HG02970 (cell line): ENCODE measurements around the gene GALNT18.

ENCODE experiments used
- ATAC-seq: cut with Tn5 transposase; IDR thresholded peaks from one replicate; pipeline ENCODE4 v1.9.1; 2021; ENCODE audit warnings: mild to moderate bottlenecking, moderate library complexity, moderate number of reproducible peaks; ENCODE audit not compliant: unreplicated experiment, low FRiP score

GALNT18 gene

DNA sequence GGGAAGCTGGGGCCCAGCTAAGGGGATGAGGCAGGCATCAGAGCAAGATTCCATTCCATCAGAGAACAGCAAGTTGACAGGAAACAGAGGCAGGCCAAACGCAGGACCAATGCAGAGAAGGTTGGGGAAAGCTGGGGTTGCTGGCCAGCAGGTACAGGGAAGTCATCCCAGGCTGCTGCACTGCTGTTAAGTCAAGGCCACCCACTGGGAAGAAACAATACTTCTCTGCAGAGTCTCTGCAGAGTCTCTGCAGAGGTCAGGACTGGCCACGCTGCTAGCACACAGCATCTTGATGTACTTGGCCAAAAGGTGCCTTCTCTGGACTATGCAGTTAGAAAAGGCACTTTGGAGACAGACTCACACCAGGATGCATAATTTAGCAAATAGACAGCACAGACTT is 200.3 kb downstream of the GALNT18 start:
- ATAC-seq = no peak

DNA sequence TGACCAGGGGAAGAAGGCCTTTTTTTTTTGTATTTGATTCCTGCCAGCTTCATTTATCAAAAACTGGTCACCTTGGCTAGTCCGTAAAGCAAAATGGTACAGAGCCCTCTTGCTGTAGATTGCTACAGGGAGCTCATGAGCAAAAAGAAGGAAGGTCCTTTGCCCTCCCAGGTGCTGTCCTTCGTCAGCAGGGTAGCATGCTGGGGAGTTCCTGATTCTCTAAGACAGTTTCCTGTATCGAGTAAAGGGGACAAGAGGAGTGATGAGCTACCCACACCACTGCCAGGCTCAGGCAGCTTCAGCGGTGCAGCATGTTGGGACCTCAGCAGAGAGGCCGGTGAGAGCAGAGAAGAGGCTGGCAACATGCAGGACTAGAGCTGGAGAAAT is 200.9 kb downstream of the GALNT18 start:
- no peak for ATAC-seq

DNA sequence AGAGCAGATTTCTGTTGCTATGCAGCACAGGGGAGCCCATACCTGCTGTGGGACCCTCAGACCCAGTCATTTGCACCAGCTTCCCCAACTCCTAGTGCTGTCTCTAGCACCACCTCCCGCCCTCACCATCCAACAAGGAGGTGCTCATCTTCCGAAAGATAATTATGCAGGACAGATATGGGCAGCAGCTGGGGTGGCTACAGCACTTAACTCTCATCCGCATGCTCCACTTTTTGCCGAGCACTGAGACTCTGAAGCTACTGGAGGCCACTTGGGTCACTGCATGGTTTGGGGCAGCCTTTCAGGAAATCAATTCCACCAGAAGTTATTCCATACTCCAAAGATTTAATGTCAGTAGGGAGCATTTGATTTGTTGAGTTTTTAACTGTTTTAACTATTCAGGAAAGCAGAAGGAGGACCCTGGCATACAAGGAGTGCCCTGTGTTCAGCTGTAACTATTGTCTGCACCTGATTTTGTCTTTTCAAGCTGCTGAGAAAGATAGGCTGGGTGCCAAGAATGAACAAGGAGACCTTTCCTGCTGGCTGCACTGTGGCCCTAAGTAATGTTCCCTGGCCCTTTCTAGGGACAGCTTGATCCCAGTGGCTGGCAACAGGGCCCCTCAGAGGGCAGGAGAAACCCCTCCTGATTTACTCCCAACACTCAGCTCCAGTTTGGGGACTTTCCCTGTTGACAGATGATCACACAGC is 201.5 kb downstream of the GALNT18 start:
- ATAC-seq = no peak

DNA sequence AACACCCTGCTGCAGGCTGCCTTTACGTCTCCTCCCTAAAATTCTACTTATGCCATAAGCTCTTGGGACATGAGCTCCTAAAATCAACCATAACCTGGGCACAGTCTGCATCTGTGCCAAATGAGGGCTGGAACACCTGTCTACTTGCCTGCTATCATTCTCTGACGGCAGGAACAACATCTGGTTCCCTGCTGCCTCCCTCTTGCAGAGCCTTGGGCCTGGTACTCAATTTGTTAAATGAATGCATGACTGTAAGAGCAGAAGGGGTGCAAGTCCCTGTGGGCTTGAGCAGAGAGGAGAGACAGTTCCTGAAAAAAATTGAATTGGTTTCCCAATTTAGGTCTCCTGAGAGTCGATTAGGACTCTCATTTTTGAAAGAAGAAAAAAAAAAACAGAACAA is 202.1 kb downstream of the GALNT18 start:
- ATAC-seq = no peak

DNA sequence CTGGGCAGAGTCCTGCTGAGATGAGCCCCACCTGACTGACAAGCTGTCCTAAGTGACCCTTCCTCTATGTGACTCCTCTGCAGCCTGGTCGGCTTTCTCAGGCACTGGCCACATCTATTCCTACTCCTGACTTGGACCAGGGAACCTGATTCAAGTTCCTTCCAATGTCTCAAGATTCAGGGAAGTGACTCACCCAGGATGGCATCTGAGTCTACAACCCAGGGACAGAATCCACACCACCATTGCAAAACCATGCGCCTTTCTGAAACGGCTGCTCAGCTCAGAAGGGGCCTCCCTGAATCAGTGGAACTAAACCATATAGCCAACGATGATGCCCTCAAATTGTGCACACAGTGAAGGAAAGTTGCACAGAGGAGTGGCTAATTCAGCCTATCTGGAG is 204.9 kb downstream of the GALNT18 start:
- ATAC-seq = no peak

DNA sequence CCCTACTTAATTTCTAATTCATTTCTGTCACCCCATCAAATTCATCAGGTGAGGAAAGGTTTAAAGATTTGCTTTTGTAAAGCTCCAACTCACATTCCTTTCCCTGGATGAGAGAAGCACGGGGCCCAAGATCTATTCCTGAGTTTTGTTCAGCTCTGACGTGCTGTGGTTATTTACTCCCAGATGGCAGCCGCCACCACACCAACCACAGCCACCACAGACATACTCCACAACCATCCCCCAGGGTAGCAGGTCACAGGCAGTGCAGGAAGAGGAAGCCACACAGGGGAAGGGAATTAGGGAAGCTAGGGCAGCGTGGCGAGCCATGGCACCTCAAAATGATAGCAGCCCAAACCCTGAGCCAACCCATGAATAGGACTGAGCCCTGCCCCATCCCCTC is 205.3 kb downstream of the GALNT18 start:
- no peak for ATAC-seq

DNA sequence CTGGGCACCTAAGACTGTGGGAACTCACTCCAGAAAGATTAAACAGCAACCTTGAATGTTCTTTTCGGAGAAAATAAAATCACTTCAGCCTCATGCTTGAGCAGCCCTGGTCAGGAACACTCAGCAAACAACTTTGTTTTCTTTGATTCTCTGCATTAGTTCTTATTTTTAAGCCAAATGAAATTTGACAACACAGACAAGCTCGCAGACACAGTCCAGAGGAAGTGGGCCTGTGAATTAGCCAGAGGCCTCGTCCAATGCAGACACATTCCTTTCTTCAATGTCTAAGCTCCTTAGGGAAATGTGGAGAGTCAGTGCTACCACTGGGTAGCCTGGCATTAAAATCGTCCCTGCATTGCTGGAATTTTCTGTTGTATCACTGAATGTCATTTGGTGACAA is 205.9 kb downstream of the GALNT18 start:
- ATAC-seq = no peak

DNA sequence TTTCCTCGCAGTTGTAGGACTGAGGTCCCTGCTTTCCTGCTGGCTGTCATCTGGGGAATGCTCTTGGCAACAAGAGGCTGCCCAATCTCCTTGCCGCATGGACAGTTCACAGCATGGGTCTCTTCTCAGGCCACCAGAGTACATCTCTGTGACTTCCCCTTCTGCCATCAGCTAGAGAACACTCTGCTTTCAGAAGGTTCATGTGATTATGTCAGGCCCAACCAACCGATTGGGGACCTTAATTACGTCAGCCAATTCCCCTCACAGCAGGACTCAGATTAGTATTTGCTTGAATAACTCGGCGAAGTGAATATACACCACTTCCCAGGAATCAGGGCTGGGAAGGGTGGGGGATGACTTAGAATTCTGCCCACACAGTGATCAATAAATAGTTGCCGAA is 206.8 kb downstream of the GALNT18 start:
- no peak for ATAC-seq

DNA sequence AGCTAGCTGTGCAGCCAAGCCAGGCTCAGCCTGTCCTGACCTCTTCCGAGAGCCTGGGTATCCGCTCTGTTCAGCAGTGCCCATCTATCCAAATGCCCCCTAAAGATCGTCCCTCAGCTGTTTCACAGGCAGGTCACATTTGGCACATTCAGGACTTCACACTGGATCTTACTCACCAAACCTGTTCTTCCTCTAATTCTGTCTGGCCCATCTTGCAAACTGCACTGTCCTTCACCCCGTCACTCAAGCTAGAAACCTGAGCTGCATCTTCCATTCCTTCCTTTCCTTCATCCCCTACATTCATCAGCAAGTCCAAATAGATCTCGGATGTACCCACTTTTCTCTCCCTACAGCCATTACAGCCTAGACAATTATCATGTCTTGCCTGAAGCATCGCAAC is 208.0 kb downstream of the GALNT18 start:
- ATAC-seq = no peak

DNA sequence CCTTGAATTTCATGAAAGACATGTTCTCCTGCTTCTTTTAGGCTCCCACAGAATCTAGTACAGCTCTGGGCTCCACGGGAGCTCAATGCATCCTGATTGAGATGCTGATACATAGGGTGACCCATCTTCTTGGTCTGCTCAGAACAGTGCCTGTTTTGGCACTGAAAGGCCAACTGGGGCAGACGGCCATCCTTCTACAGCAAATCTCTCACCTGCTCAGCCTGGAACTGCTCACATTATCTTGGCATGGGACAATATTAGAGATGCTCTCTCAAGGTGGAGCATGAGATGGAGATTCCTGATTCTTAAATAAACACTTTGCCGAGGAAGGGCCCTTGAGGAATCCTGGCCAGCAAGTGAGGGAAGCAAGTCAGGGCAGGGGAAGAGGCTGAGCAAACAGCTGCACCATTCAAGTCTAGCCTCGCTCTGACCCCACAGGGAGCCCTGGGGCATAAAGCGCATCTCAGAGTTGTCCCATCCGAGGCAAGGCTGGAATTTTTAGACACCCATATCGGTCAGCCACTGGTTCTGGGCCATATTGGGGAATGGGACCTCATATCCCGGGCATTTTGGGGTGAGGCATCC is 210.3 kb downstream of the GALNT18 start:
- no peak for ATAC-seq

DNA sequence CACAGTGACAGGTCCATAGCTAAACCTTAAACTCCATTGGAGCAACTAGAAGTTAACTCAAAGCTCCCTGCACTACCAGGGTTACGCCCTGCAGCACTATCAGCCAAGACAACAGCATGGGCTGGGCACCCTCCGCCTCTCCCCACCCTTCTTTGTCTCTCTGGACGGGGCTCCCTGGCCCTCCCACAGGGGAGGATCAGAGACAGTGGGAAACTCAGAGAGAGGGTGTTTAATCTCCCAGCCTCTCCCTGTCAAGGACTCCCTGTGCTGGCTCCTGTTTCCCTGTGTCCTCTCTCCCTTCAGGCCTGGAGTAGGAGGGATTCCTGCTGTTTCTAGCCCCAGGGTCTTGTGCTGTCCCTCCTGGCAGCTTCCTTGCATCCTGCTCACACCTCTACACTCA is 211.9 kb downstream of the GALNT18 start:
- no peak for ATAC-seq

DNA sequence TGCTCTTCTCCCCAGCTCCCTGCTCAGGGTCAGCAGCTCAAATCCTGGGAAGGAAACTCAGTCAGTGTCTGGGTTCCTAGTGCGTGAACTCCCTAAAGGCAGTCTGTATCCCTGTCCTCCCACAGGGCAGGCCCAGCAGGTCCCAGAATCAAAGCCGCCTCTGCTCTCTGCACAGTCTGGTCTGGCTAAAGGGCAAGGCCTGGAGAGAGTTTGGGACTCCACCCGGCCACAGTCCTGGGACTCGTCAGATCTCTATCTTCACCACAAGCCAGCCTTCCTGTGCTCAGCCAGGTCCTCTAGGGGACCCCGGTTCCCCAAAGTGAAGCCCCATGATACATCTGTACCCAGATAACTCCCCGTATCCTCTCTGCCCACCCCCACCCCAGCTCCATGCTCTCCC is 212.6 kb downstream of the GALNT18 start:
- ATAC-seq = no peak

DNA sequence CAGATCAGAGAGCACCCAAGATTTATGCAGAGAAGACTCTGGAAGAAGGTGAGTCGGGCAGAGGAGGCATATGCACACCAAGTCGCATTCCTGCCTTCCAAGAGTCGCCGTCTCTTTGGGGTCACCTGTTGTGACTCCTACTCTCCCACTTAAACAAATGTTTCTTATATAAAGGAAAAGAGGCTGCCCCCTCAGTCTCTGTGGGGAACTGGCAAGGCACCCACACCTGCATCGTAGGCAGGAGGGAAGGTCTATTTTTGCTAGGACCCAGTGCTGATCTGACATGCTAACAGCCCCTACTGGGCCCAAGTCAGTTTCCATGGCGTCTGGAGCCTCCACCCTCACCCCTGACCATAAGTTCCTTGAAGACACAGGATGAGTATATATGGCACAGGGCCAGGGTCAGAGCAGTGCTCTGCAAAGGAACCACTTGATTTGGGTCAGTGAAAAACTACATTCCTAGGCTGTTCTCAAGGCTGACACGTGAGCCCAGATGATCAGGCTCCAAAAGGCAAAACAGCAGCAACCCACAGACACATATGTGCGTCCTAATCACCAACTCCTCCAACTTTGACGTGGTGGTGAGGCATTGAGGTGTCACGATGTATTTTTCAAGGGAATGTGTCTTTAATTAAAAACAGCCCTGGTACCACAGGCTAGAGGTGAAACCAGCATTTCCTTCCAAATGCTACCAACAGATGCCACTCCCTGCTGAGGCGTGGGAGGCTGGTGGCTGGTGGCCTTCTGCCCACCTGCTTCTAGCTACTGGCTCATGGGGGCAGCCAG is 213.2 kb downstream of the GALNT18 start:
- no peak for ATAC-seq

DNA sequence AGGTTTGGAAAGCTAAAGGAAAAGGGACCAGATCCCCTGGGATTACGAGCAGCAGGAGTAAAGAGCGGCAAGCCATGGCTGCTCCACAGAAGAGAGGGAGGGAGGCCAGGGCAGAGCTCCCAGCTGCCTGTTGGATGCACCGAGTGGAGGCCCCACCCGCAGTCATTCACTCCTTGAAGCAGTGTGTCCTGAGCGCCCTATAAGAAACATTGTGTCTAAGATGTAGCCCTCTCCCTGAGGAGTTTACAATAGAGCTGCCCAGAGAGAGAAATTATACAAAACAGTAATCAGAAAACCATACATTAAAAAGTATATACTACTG is 214.1 kb downstream of the GALNT18 start:
- no peak for ATAC-seq

DNA sequence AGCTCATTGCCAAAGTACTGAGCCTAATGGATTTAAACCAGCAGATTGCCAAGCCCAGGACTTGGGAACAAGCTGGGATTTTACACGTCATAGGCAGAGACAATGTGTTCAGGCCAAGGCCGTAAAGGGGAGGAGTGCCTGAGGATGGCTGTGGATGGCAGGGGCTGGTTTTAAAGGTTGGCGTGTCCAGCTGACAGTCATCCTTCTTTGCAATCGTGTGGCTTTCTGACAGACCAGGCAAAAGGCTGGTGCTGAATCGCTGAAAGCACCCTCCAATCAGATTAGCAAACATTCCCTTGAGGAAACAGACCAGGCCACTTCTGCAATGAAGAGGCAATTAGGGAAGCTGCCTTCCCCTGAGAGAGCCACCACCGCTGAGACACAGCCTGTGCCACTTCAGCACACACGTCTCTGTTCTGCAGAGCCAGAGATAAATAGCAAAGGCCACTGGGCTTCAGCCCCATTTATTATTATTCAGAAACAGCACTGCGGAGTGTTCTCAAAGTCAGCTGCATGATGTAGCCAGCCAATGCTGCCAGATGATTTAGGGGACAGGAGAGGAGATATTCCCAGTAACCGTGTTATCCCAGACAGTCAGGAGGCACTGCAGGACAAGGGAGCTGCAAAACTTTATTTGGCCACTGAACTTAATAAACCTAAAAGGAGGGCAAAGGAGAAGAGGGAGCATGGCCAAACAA is 214.6 kb downstream of the GALNT18 start:
- no peak for ATAC-seq

DNA sequence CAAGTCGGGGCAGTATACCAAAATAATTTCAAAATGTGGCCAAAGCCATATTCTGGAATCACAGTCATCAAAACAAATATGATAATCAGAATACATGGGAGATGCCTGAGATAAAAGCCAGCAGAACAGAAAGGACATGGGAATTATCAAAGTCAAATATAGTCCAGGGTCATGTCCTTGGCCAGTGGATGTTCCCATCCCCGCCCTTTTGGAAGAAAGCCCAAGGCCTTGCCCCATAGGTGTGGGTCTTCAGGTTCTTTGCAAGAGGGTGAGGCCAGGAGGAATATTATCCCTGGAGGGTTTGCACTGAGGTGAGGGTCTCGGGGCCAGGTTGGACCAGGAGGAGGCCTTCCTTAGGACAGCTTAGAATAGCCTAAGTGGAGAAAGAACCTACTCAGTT is 215.2 kb downstream of the GALNT18 start:
- no peak for ATAC-seq

DNA sequence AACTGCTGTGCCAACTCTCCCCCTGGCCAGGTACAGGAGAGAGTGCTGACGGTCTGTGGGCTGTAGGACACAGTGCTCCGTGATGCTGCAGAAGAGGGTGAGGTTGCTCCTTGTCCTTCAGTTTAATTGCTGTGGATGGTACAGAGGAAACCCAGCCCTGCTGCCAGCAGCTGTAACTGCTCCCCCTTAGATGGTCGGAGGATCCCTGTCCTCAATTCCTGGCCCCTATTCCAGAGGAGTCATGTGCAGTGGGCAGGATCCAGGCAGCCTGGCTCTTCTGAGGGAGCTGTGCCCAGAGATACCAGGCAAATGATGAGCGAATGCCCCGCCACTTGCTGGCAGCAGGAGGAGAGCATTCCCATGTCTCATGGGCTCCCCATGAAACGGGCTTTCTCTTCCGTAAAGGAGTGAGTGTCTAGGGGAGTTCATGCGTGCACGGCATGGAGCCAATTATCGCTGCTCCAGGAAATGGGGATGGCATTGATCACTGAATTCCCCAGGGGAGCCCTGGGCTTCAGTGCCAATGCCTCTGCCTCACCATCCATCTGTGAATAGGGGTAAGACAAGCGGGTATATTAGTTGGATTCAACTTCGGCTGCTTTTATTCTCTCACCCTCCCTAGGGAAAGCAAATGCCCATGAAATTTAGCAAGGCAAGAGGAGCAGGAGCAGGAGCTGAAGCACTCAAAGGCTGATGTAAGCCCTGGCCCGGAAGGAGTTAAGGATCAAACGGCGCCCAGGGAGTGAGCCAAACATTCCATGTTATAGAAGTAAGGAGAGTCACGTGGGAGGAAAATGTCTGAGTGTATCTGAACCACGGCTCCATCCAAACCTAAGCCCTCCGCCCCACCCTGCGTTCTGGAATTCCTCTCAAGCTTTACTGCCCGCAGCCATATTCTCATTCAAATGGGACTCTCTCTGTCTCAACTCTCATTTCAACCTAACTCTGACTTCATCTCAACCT is 217.8 kb downstream of the GALNT18 start:
- no peak for ATAC-seq

DNA sequence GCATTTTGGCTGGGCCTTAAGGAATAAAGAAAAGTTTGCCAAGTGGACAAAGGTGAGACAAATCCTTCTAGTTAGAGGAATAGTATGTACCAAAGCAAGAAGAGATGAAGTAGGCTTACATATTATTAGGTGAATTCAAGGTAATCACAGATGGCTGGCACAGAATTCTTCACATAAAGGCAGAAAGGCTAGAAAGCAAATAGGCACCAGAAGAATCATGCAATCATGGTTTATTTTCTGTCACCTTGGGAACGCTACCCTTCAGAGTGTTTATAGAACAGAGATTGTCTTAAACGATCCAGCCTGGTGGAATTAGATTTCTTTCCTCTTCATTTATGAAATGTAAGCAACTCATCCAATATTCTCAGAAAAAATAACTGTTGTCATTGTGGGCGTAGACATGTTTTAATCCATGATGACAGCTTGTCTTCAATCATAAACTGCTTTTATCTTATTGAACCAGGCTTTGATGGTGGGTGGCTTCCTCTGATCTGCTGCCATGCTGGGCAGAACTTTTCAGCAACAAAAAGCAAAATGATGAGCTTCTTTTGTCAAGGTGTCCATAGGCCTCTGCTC is 219.8 kb downstream of the GALNT18 start:
- no peak for ATAC-seq

DNA sequence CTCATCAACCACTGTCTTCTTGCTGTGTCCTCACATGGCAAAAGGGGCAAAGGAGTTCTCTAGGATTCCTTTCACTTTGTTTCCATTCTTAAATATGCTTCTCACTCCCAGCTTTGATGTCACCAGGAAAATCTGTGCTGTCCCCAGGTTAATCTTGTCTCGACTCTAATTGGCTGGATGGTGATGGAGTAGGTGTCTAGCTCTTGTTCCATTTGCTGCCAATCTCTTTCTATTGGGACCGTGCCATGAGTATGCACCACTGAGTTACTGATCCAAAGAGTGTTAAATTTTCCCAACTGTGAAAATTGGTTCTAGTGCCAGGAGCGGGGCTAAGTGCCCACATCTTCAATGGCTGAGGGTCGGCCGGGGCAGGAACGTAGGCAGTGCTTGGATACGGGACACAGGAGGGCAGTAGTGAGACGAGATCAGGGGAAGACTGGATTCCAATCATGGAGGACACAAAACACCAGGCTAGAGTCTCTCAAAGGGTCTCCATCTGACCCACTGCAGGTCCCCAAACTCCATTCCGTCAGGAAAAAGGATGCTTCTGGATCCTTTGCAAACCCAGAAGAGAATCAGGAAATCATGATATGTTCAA is 221.1 kb downstream of the GALNT18 start:
- no peak for ATAC-seq

DNA sequence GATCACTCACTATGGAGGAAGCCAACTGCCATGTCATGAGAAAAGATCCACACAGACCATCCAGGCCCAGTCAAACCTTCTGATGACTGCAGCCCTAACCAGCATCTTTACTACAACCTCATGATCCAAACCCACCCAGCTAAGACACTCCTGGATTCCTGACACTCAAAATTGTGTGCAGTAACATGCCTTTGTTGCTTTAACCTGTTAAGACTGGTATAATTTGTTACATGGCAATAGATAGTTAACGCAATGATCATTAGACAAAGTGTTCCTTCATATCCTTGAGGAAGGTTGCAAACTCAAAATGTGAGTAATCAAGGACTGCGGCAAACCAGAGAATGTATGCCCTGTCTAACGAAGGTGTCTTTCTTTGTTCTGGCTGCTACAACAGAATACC is 221.7 kb downstream of the GALNT18 start:
- no peak for ATAC-seq
